EL (cell line): ENCODE data around the gene SPRYD3.
A peak's percentile ranks its signal among the peaks of the same experiment; 100 is the strongest.

Experiments used
- DNase-seq: peaks from one replicate; pipeline ENCODE4 v3.0.0-alpha.2; 2016

Gene SPRYD3

GRCh38 chr12:53077030-53077429 is 2.2 kb downstream of the SPRYD3 start:
- no peak for DNase-seq

- no peak for DNase-seq
Measured at GRCh38 chr12:53076461-53076860, 2.7 kb downstream of the SPRYD3 start.

- no peak for DNase-seq
Measured at GRCh38 chr12:53074999-53075370, 4.2 kb downstream of the SPRYD3 start.

GRCh38 chr12:53074283-53074998 is 4.7 kb downstream of the SPRYD3 start:
- no peak for DNase-seq

GRCh38 chr12:53073881-53074280 is 5.3 kb downstream of the SPRYD3 start:
- no peak for DNase-seq

- DNase-seq, result no peak
Measured at GRCh38 chr12:53071591-53072551, 7.3 kb downstream of the SPRYD3 start.

GRCh38 chr12:53070877-53071492 is 8.2 kb downstream of the SPRYD3 start:
- DNase-seq, result peak; percentile 58

GRCh38 chr12:53069621-53070410 is 9.4 kb downstream of the SPRYD3 start:
- no peak for DNase-seq

GRCh38 chr12:53068811-53069585 is 10.2 kb downstream of the SPRYD3 start:
- no peak for DNase-seq

- DNase-seq, result no peak
Measured at GRCh38 chr12:53067993-53068770, 11.0 kb downstream of the SPRYD3 start.

- DNase-seq, result no peak
Measured at GRCh38 chr12:53067074-53067992, 11.9 kb downstream of the SPRYD3 start.

- peak; percentile 83 for DNase-seq
Measured at GRCh38 chr12:53065975-53066931, 12.9 kb downstream of the SPRYD3 start.

GRCh38 chr12:53065470-53065869 is 13.7 kb downstream of the SPRYD3 start:
- no peak for DNase-seq

- DNase-seq, result no peak
Measured at GRCh38 chr12:53064613-53065436, 14.4 kb downstream of the SPRYD3 start.

GRCh38 chr12:53063708-53064612 is 15.2 kb downstream of the SPRYD3 start:
- no peak for DNase-seq

GRCh38 chr12:53062977-53063707 is 16.0 kb downstream of the SPRYD3 start:
- no peak for DNase-seq
